ENCODE results near the gene CENPU.
"Not testable (repeated sequence)": the region's sequence is repeated elsewhere in the genome, so short reads cannot be mapped to it uniquely, and the experiment has no call there.

CENPU gene

GRCh38 chr4:184675821-184676492 is 57.9 kb downstream of the CENPU start:
- Histone ChIP-seq H3K36me3 (ENCODE audit: insufficient read depth, low read length) (no peaks in the 10 kb centered on the region; the same call in none of the 2 replicates), H3K9ac (ENCODE audit: low read depth, low read length) (no peak overlapping the region), H3K4me1 (ENCODE audit: insufficient read depth, low read length) (no peaks in the 10 kb centered on the region), H3K9me3 (ENCODE audit: control insufficient read depth, insufficient read depth, low read length) (peaks cover 7% of the 10 kb centered on the region; the same call in 1 of the 2 replicates)

- Histone ChIP-seq H3K4me1 (ENCODE audit: insufficient read depth, low read length) (no peaks in the 10 kb centered on the region), H3K9ac (ENCODE audit: low read depth, low read length) (no peak overlapping the region), H3K36me3 (ENCODE audit: insufficient read depth, low read length) (no peaks in the 10 kb centered on the region; the same call in none of the 2 replicates), H3K9me3 (ENCODE audit: control insufficient read depth, insufficient read depth, low read length) (peaks cover 7% of the 10 kb centered on the region; the same call in 1 of the 2 replicates)
Measured at GRCh38 chr4:184675018-184675417, 58.9 kb downstream of the CENPU start.

DNA sequence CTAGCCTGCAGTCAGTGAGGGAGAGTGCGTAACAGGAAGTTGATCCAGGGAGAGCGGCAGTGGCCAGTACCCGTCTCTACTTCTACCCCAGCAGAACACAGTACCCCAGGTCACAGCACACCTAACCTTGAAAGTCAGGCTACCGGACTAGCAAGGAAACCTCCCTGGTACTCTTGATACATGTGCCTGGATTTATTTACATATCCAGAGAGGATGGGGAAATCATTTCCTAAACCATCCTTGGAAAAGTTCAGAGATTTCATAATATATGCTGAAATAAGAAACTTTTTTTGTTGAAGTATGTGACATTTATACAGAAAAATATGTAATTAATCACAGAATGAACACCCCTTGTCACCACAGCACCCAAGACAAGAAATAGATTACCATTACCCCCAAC is 59.9 kb downstream of the CENPU start:
- no peaks in the 10 kb centered on the region for H3K4me1 ChIP-seq (ENCODE audit: insufficient read depth, low read length)
- H3K36me3 ChIP-seq (ENCODE audit: insufficient read depth, low read length): no peaks in the 10 kb centered on the region; the same call in none of the 2 replicates
- no peak overlapping the region for H3K9ac ChIP-seq (ENCODE audit: low read depth, low read length)
- no peaks in the 10 kb centered on the region; the same call in 1 of the 2 replicates for H3K9me3 ChIP-seq (ENCODE audit: control insufficient read depth, insufficient read depth, low read length)

DNA sequence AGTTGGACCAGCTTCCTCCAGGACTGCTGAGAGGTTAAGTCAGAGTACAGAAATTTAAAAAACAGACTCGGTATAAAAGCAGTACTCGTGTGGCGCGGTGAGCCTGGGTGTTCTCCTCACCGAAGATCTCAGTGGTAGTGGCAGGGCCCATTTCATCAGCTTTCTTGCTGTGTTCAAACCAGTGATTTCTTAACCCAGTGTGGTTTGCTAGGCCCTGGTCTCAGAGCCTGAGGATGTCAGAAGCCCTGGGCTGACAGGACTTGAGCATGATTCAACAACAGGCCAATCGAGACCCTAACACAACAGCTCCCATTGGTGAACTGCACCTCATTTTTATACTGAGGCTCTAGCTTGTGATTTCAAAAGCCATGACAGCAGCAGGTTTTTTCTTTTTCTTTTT is 61.2 kb downstream of the CENPU start:
- Histone ChIP-seq H3K36me3 (ENCODE audit: insufficient read depth, low read length) (peaks cover 3% of the 10 kb centered on the region), H3K4me1 (ENCODE audit: insufficient read depth, low read length) (no peaks in the 10 kb centered on the region), H3K9me3 (ENCODE audit: control insufficient read depth, insufficient read depth, low read length) (no peaks in the 10 kb centered on the region), H3K9ac (ENCODE audit: low read depth, low read length) (no peak overlapping the region)

- Histone ChIP-seq H3K4me1 (ENCODE audit: insufficient read depth, low read length) (no peaks in the 10 kb centered on the region), H3K36me3 (ENCODE audit: insufficient read depth, low read length) (peaks cover 3% of the 10 kb centered on the region), H3K9me3 (ENCODE audit: control insufficient read depth, insufficient read depth, low read length) (no peaks in the 10 kb centered on the region), H3K9ac (ENCODE audit: low read depth, low read length) (no peak overlapping the region)
Measured at GRCh38 chr4:184671101-184671500, 62.8 kb downstream of the CENPU start.

- Histone ChIP-seq H3K9ac (ENCODE audit: low read depth, low read length) (no peak overlapping the region), H3K4me1 (ENCODE audit: insufficient read depth, low read length) (no peaks in the 10 kb centered on the region), H3K9me3 (ENCODE audit: control insufficient read depth, insufficient read depth, low read length) (no peaks in the 10 kb centered on the region), H3K36me3 (ENCODE audit: insufficient read depth, low read length) (peaks cover 3% of the 10 kb centered on the region)
Measured at GRCh38 chr4:184669251-184669650, 64.6 kb downstream of the CENPU start.

GRCh38 chr4:184668511-184669114 is 65.3 kb downstream of the CENPU start:
- H3K9me3 ChIP-seq (ENCODE audit: control insufficient read depth, insufficient read depth, low read length): no peaks in the 10 kb centered on the region
- H3K9ac ChIP-seq (ENCODE audit: low read depth, low read length): no peak overlapping the region
- H3K36me3 ChIP-seq (ENCODE audit: insufficient read depth, low read length): peaks cover 3% of the 10 kb centered on the region
- H3K4me1 ChIP-seq (ENCODE audit: insufficient read depth, low read length): no peaks in the 10 kb centered on the region

DNA sequence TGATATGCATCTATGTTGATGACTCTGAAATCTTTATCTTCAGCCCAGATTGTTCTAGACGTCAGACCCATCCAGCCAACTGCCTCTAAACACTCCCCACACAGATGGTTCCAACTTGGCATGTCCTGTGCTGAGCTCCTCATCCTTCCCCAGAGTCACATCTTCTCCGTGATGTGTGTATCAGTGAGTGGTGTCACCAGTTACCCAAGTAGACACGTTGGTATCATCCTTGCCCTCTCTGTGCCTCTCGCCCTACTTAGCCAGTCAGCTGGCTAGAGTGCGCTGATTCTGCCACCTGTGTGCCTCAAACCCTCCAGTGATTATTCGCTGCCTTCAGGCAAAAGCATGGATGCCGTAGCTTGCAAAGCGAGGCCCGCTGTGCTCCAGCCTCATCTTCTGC is 65.8 kb downstream of the CENPU start:
- Histone ChIP-seq H3K9ac (ENCODE audit: low read depth, low read length) (no peak overlapping the region), H3K36me3 (ENCODE audit: insufficient read depth, low read length) (peaks cover 3% of the 10 kb centered on the region), H3K9me3 (ENCODE audit: control insufficient read depth, insufficient read depth, low read length) (no peaks in the 10 kb centered on the region), H3K4me1 (ENCODE audit: insufficient read depth, low read length) (no peaks in the 10 kb centered on the region)

DNA sequence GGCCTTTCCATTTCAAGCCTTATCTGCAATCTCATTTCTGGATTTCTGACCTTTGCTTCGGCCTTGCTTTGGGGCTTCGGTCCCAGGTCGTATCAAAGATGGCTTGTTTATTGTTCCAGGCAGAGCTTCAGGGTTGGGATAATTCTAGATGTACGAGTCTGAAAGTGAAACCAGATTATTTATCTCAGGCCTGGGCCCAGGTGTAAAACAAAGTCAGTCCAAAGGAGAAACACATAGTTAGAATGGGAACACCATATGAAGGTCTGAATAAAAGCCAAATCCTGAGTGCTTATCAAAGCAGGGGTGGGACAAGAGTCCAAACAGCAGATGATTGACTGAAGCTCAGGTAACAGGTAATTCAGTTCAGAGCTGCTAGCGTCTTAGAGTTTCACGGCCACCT is 67.2 kb downstream of the CENPU start:
- H3K9ac ChIP-seq (ENCODE audit: low read depth, low read length): no peak overlapping the region
- peaks cover 3% of the 10 kb centered on the region for H3K36me3 ChIP-seq (ENCODE audit: insufficient read depth, low read length)
- no peaks in the 10 kb centered on the region for H3K9me3 ChIP-seq (ENCODE audit: control insufficient read depth, insufficient read depth, low read length)
- no peaks in the 10 kb centered on the region for H3K4me1 ChIP-seq (ENCODE audit: insufficient read depth, low read length)

- Histone ChIP-seq H3K9ac (ENCODE audit: low read depth, low read length) (no peak overlapping the region), H3K9me3 (ENCODE audit: control insufficient read depth, insufficient read depth, low read length) (no peaks in the 10 kb centered on the region), H3K36me3 (ENCODE audit: insufficient read depth, low read length) (peaks cover 3% of the 10 kb centered on the region), H3K4me1 (ENCODE audit: insufficient read depth, low read length) (no peaks in the 10 kb centered on the region)
Measured at GRCh38 chr4:184664445-184665210, 69.3 kb downstream of the CENPU start.

DNA sequence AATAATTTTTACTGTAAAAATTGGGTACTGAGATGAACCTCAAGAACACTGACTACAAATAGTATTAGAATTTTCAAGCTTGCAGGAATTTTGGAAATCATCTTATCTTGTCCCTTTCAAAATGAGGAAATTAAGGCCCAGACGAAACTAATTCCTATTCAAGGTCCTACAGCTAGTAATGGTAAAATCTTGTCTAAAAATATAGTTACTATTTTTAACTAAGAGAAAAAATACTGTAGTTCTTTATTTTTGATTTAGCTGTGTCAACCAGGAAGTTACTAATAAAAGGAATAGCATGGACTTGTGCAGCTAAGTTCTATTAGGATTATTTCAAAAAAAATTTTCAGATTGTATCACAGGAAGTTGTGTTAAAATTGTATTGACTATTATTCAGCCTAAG is 71.7 kb downstream of the CENPU start:
- Histone ChIP-seq H3K36me3 (ENCODE audit: insufficient read depth, low read length) (no peaks in the 10 kb centered on the region; the same call in 1 of the 2 replicates), H3K9ac (ENCODE audit: low read depth, low read length) (no peak overlapping the region), H3K4me1 (ENCODE audit: insufficient read depth, low read length) (no peaks in the 10 kb centered on the region)

GRCh38 chr4:184660978-184661377 is 72.9 kb downstream of the CENPU start:
- Histone ChIP-seq H3K9me3 (ENCODE audit: control insufficient read depth, insufficient read depth, low read length) (no peaks in the 10 kb centered on the region), H3K9ac (ENCODE audit: low read depth, low read length) (no peak overlapping the region), H3K4me1 (ENCODE audit: insufficient read depth, low read length) (no peaks in the 10 kb centered on the region), H3K36me3 (ENCODE audit: insufficient read depth, low read length) (no peaks in the 10 kb centered on the region)

More for the DNA sequence above, 71.7 kb downstream of the CENPU start:
- no peaks in the 10 kb centered on the region for H3K9me3 ChIP-seq (ENCODE audit: control insufficient read depth, insufficient read depth, low read length)

GRCh38 chr4:184657820-184658219 is 76.1 kb downstream of the CENPU start:
- H3K36me3 ChIP-seq (ENCODE audit: insufficient read depth, low read length); H3K4me1 ChIP-seq (ENCODE audit: insufficient read depth, low read length); H3K9me3 ChIP-seq (ENCODE audit: control insufficient read depth, insufficient read depth, low read length); H3K9ac ChIP-seq (ENCODE audit: low read depth, low read length): not testable (repeated sequence)

GRCh38 chr4:184657144-184657543 is 76.8 kb downstream of the CENPU start:
- no peak overlapping the region for H3K9ac ChIP-seq (ENCODE audit: low read depth, low read length)
- H3K4me1 ChIP-seq (ENCODE audit: insufficient read depth, low read length): 0 out of 2 replicates have a peak, but pooled peaks cover 1% of the 10 kb centered on the region
- no peaks in the 10 kb centered on the region for H3K36me3 ChIP-seq (ENCODE audit: insufficient read depth, low read length)
- H3K9me3 ChIP-seq (ENCODE audit: control insufficient read depth, insufficient read depth, low read length): no peaks in the 10 kb centered on the region
